SK-N-MC (cell line): ENCODE data around the gene NDUFS5.

Experiments used
- EZH2 ChIP-seq: fragments of 200-600 bp; sonication (generic); IDR thresholded peaks from one replicate; pipeline ENCODE4 v1.6.1; 2017; ENCODE audit warnings: antibody characterized with exemption
- FOXP2 ChIP-seq: optimal IDR thresholded peaks from 2 replicates; pipeline ENCODE3; 2011; ENCODE audit warnings: mild to moderate bottlenecking, moderate library complexity; ENCODE audit not compliant: insufficient read depth; ENCODE audit errors: extremely low read length, control extremely low read depth
- POLR2AphosphoS5 ChIP-seq: IDR thresholded peaks from 2 replicates; pipeline ENCODE4 v1.6.1; 2012; ENCODE audit warnings: mild to moderate bottlenecking, low read depth, low read length, borderline replicate concordance

DNA sequence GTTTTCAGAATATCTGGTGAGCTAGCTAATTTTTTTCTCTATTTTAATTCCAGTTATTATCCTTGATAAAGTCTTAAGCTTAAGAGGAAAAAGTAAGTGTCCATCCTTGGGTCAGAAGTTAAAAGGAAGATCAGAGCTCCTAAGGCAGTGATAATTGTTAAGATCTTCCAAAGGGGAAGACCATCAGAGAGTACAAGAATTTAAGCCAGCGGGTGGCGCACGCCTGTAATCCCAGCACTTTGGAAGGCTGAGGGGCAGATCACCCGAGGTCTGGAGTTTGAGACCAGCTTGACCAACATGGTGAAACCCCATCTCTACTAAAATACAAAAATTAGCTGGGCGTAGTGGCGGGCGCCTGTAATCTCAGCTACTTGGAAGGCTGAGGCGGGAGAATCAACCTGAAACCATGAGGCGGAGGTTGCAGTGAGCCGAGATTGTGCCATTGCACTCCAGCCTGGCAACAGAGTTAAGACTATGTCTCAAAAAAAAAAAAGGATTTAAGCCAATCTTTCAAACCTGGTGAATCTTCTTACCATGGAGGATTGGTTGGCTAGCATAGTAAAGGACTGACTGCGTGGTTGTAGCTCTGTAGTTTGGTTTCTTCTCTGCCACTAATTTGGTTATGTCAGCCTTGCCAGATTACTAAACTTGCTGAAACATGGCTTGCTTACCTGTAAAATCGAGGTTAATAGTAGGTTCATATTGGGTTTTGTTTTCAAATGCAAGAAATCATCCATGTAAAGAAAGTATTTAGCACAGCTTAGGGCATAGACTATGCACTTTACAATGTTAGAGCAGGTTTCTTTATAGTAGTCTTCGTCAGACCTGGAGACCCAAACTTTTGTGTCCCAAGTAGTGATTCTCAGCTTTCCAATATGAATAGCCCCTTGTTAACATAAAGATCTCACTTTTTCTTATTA is 19.2 kb upstream of the NDUFS5 start:
- no peak for TF ChIP-seq EZH2
- no peak for TF ChIP-seq POLR2AphosphoS5
- TF ChIP-seq FOXP2: no peak
